Stimulated activated naive CD8-positive, alpha-beta T cell treated with anti-CD3 and anti-CD28 coated beads, Interleukin-15, Interleukin-2, amounts not matched to agents 100 ng/mL and 50 ng/mL, for 24 hours (primary cell): ENCODE results near the gene ZNF581.

Experiments
- H3K27ac Mint-ChIP-seq: one replicate; pipeline ENCODE4 v1.8.0; 2021; ENCODE audit warnings: mild to moderate bottlenecking, mixed read lengths
- H3K27me3 Mint-ChIP-seq: one replicate; pipeline ENCODE4 v1.8.0; 2021; ENCODE audit warnings: mixed read lengths
- H3K36me3 Mint-ChIP-seq: one replicate; pipeline ENCODE4 v1.8.0; 2021; ENCODE audit warnings: low read depth, mixed read lengths
- H3K4me1 Mint-ChIP-seq: one replicate; pipeline ENCODE4 v1.8.0; 2021; ENCODE audit warnings: low read depth, mixed read lengths
- H3K4me3 Mint-ChIP-seq: one replicate; pipeline ENCODE4 v1.8.0; 2021; ENCODE audit warnings: mild to moderate bottlenecking, mixed read lengths
- H3K9me3 Mint-ChIP-seq: one replicate; pipeline ENCODE4 v1.8.0; 2021; ENCODE audit warnings: mixed read lengths

ZNF581 gene

GRCh38 chr19:55618426-55618825 is 25.0 kb upstream of the ZNF581 start:
- H3K27me3 Mint-ChIP-seq: no peaks in the 10 kb centered on the region
- H3K36me3 Mint-ChIP-seq: peaks cover 29% of the 10 kb centered on the region
- H3K4me3 Mint-ChIP-seq: no peak overlapping the region
- no peak overlapping the region for H3K27ac Mint-ChIP-seq
- H3K9me3 Mint-ChIP-seq: no peaks in the 10 kb centered on the region
- H3K4me1 Mint-ChIP-seq: peaks cover 24% of the 10 kb centered on the region

GRCh38 chr19:55619286-55619685 is 24.2 kb upstream of the ZNF581 start:
- peaks cover 29% of the 10 kb centered on the region for H3K36me3 Mint-ChIP-seq
- H3K27ac Mint-ChIP-seq: peak overlapping the region; percentile 19
- H3K4me3 Mint-ChIP-seq: no peak overlapping the region
- H3K27me3 Mint-ChIP-seq: no peaks in the 10 kb centered on the region
- H3K4me1 Mint-ChIP-seq: peaks cover 31% of the 10 kb centered on the region
- H3K9me3 Mint-ChIP-seq: no peaks in the 10 kb centered on the region

GRCh38 chr19:55620410-55621204 is 22.8 kb upstream of the ZNF581 start:
- Mint-ChIP-seq H3K4me3 (peak overlapping the region; percentile 23), H3K27ac (peak overlapping the region; percentile 29), H3K4me1 (peaks cover 40% of the 10 kb centered on the region), H3K27me3 (peaks cover 3% of the 10 kb centered on the region), H3K36me3 (peaks cover 29% of the 10 kb centered on the region), H3K9me3 (no peaks in the 10 kb centered on the region)

- Mint-ChIP-seq H3K27me3 (peaks cover 3% of the 10 kb centered on the region), H3K4me1 (peaks cover 45% of the 10 kb centered on the region), H3K4me3 (no peak overlapping the region)
Measured at GRCh38 chr19:55621205-55621672, 22.2 kb upstream of the ZNF581 start.

GRCh38 chr19:55621673-55622231 is 21.7 kb upstream of the ZNF581 start:
- H3K27ac Mint-ChIP-seq: no peak overlapping the region
- no peak overlapping the region for H3K4me3 Mint-ChIP-seq
- H3K27me3 Mint-ChIP-seq: peaks cover 4% of the 10 kb centered on the region
- H3K9me3 Mint-ChIP-seq: no peaks in the 10 kb centered on the region
- peaks cover 50% of the 10 kb centered on the region for H3K4me1 Mint-ChIP-seq
- H3K36me3 Mint-ChIP-seq: peaks cover 27% of the 10 kb centered on the region

More at GRCh38 chr19:55621205-55621672, 22.2 kb upstream of the ZNF581 start:
- H3K9me3 Mint-ChIP-seq: no peaks in the 10 kb centered on the region
- H3K27ac Mint-ChIP-seq: no peak overlapping the region
- H3K36me3 Mint-ChIP-seq: peaks cover 29% of the 10 kb centered on the region

GRCh38 chr19:55622242-55622969 is 21.0 kb upstream of the ZNF581 start:
- no peak overlapping the region for H3K4me3 Mint-ChIP-seq
- H3K9me3 Mint-ChIP-seq: no peaks in the 10 kb centered on the region
- H3K4me1 Mint-ChIP-seq: peaks cover 55% of the 10 kb centered on the region
- H3K27ac Mint-ChIP-seq: no peak overlapping the region
- H3K27me3 Mint-ChIP-seq: peaks cover 8% of the 10 kb centered on the region
- H3K36me3 Mint-ChIP-seq: peaks cover 22% of the 10 kb centered on the region

- peaks cover 8% of the 10 kb centered on the region for H3K27me3 Mint-ChIP-seq
- peaks cover 55% of the 10 kb centered on the region for H3K4me1 Mint-ChIP-seq
- peaks cover 18% of the 10 kb centered on the region for H3K36me3 Mint-ChIP-seq
- H3K27ac Mint-ChIP-seq: no peak overlapping the region
- no peaks in the 10 kb centered on the region for H3K9me3 Mint-ChIP-seq
- H3K4me3 Mint-ChIP-seq: no peak overlapping the region
Measured at GRCh38 chr19:55623130-55623529, 20.3 kb upstream of the ZNF581 start.

- H3K4me3 Mint-ChIP-seq: peak overlapping the region; percentile 82
- peaks cover 8% of the 10 kb centered on the region for H3K27me3 Mint-ChIP-seq
- H3K9me3 Mint-ChIP-seq: no peaks in the 10 kb centered on the region
- peaks cover 18% of the 10 kb centered on the region for H3K36me3 Mint-ChIP-seq
- H3K27ac Mint-ChIP-seq: no peak overlapping the region
- peaks cover 55% of the 10 kb centered on the region for H3K4me1 Mint-ChIP-seq
Measured at GRCh38 chr19:55623561-55623960, 19.9 kb upstream of the ZNF581 start.

- Mint-ChIP-seq H3K4me3 (peak within 1 kb of the TSS; percentile 82), H3K4me1 (peaks cover 54% of the 10 kb centered on the region), H3K36me3 (peaks cover 16% of the 10 kb centered on the region), H3K27me3 (peaks cover 8% of the 10 kb centered on the region), H3K27ac (peak within 1 kb of the TSS; percentile 88), H3K9me3 (no peaks in the 10 kb centered on the region)
Measured at GRCh38 chr19:55624109-55625003, 19.1 kb upstream of the ZNF581 start, which contains the start of gene ZNF784. TSS of gene ZNF784 (minus strand) at chr19:55624566. CDS start at chr19:55624561, 5 bp downstream.

GRCh38 chr19:55625004-55625326 is 18.5 kb upstream of the ZNF581 start:
- H3K4me1 Mint-ChIP-seq: peaks cover 47% of the 10 kb centered on the region
- H3K9me3 Mint-ChIP-seq: no peaks in the 10 kb centered on the region
- peak overlapping the region; percentile 82 for H3K4me3 Mint-ChIP-seq
- H3K27me3 Mint-ChIP-seq: peaks cover 8% of the 10 kb centered on the region
- peak overlapping the region; percentile 88 for H3K27ac Mint-ChIP-seq
- peaks cover 10% of the 10 kb centered on the region for H3K36me3 Mint-ChIP-seq

- peaks cover 8% of the 10 kb centered on the region for H3K27me3 Mint-ChIP-seq
- peak overlapping the region; percentile 52 for H3K4me3 Mint-ChIP-seq
- no peak overlapping the region for H3K27ac Mint-ChIP-seq
- H3K9me3 Mint-ChIP-seq: no peaks in the 10 kb centered on the region
- H3K36me3 Mint-ChIP-seq: no peaks in the 10 kb centered on the region
- peaks cover 35% of the 10 kb centered on the region for H3K4me1 Mint-ChIP-seq
Measured at GRCh38 chr19:55626350-55626749, 17.1 kb upstream of the ZNF581 start.

GRCh38 chr19:55632463-55632834 is 11.0 kb upstream of the ZNF581 start:
- peak overlapping the region; percentile 29 for H3K27ac Mint-ChIP-seq
- H3K4me3 Mint-ChIP-seq: no peak overlapping the region
- H3K9me3 Mint-ChIP-seq: no peaks in the 10 kb centered on the region
- peaks cover 38% of the 10 kb centered on the region for H3K4me1 Mint-ChIP-seq
- H3K27me3 Mint-ChIP-seq: no peaks in the 10 kb centered on the region
- H3K36me3 Mint-ChIP-seq: peaks cover 19% of the 10 kb centered on the region

- Mint-ChIP-seq H3K4me3 (no peak overlapping the region), H3K4me1 (peaks cover 51% of the 10 kb centered on the region), H3K27me3 (no peaks in the 10 kb centered on the region), H3K27ac (peak overlapping the region; percentile 99), H3K9me3 (no peaks in the 10 kb centered on the region), H3K36me3 (peaks cover 30% of the 10 kb centered on the region)
Measured at GRCh38 chr19:55633861-55634260, 9.6 kb upstream of the ZNF581 start.

GRCh38 chr19:55635334-55635717 is 8.1 kb upstream of the ZNF581 start:
- Mint-ChIP-seq H3K4me3 (peak overlapping the region; percentile 96), H3K36me3 (peaks cover 43% of the 10 kb centered on the region), H3K27ac (peak overlapping the region; percentile 99), H3K27me3 (no peaks in the 10 kb centered on the region), H3K9me3 (no peaks in the 10 kb centered on the region), H3K4me1 (peaks cover 65% of the 10 kb centered on the region)
